ENCODE measurements around the gene GLCCI1. TPM values are rescaled to one million over a fixed set of nuclear protein-coding genes. Genes with fewer than 3 reads are reported as not detected.

The GLCCI1 gene
- total RNA-seq, 1 experiment from 2014 or later = 4.6 TPM

GRCh38 chr7:7966141-7966734, 2.4 kb upstream of the GLCCI1 start (continued):
- TF ChIP-seq CEBPB (IDR thresholded peaks at IDR 0.05; ENCODE audit: low read depth) = no peak
- TF ChIP-seq, protein P1, sequence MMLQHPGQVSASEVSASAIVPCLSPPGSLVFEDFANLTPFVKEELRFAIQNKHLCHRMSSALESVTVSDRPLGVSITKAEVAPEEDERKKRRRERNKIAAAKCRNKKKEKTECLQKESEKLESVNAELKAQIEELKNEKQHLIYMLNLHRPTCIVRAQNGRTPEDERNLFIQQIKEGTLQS (IDR thresholded peaks at IDR 0.05) = no peak

DNA sequence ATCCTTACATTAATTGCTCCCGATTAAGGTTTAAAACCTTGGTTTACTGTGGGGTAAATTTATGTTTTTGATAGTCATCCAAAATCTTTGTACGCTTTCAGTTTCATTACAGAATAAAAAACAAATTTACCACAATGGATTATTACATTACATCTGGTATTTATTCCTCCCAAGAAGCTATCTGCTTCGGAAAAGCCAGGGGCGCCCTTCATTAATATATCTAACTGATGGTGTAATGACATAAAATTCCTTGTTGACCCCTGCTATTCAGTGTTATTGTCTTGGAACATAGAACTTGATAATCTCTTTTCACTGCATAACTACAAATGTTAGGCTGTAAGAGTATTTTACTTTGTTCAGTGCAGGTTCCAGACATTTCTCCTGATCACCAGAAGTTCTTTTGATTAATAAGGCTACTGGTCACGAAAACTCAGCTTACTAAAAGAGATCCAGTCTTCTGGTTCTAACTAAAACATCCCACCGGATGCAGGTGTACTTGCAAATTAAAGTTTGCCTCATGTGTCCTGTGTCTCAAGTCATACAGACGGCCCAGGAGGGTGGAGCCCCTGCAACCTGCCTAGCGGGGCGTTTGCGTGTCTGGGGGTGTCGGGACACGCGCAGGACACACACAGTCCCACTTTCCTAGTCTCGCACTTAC, 581 bp upstream of the GLCCI1 start:
- Histone ChIP-seq H3K36me3 (ENCODE audit: control insufficient read depth in 1 of 2, insufficient read depth in 2 of 2, low read length in 2 of 2) (no peaks in the 10 kb centered on the region), H3K4me1 (ENCODE audit: control insufficient read depth in 1 of 2, insufficient read depth in 2 of 2, low read length in 2 of 2) (peaks cover 3 to 16% of the 10 kb centered on the region in 2 experiments; a peak in 3 of 4 replicates), H3K9me2 (ENCODE audit: insufficient read depth) (no peaks in the 10 kb centered on the region), H3K27ac (ENCODE audit: low read depth, low read length) (no peak overlapping the region), H2AFZ (ENCODE audit: low read depth, low read length, poor library complexity, severe bottlenecking) (peak overlapping the region; percentile 90), H3K27me3 (ENCODE audit: insufficient read depth, low read length) (no peaks in the 10 kb centered on the region), H3K79me2 (ENCODE audit: insufficient read depth, low read length) (no peaks in the 10 kb centered on the region; the same call in 1 of the 2 replicates), H3K9me3 (ENCODE audit: control insufficient read depth in 1 of 2, insufficient read depth in 1 of 2, low read depth in 1 of 2, low read length in 2 of 2) (no peaks in the 10 kb centered on the region), H3K4me2 (ENCODE audit: low read length) (peak overlapping the region; percentile 90), H3K4me3 (replicated peaks in 1 of 2; ENCODE audit: low read depth in 1 of 2, low read length in 2 of 2) (peak overlapping the region; percentile 57 to 69), H4K20me1 (ENCODE audit: insufficient read depth) (no peaks in the 10 kb centered on the region), H3K9ac (ENCODE audit: low read length) (peak overlapping the region; percentile 26; the same call in 1 of the 2 replicates)
- RAD21 ChIA-PET (ENCODE audit: low non-redundant PET in 1 of 2, low total read pairs in 2 of 2, uncharacterized antibody in 2 of 2, unreplicated experiment in 2 of 2) = no interaction called here
- no TSS peak for BruUV-seq (replicated peaks)
- CTCF ChIA-PET = no interaction called here
- POLR2A ChIA-PET = interaction anchor here (1.4 kb wide), 1 partner anchor 12 kb away, joined by 3 read pairs; no protein-coding TSS in a partner anchor
- ATAC-seq (no peak), DNase-seq (ENCODE audit: low read depth, low spot score) (no peak)
- intact Hi-C loops (cut with micrococcal nuclease) = loop anchor here (2.0 kb wide), 1 partner anchor 29 kb away; no protein-coding TSS in a partner anchor
- TF ChIP-seq YY1 (IDR thresholded peaks at IDR 0.05; ENCODE audit: extremely low read depth, insufficient replicate concordance, low read depth, low read length) (no peak), EZH2phosphoT487 (IDR thresholded peaks at IDR 0.05; ENCODE audit: borderline replicate concordance) (no peak), EZH2 (IDR thresholded peaks at IDR 0.05) (no peak), EGR1 (IDR thresholded peaks at IDR 0.05; ENCODE audit: low read depth) (no peak), SRF (IDR thresholded peaks at IDR 0.05; ENCODE audit: low read depth) (no peak), SIN3A (IDR thresholded peaks at IDR 0.05; ENCODE audit: low read depth) (peak; percentile 45), CBX3 (IDR thresholded peaks at IDR 0.05; ENCODE audit: low read depth) (0 out of 2 replicates have a peak, but pooled peaks have one; percentile 3), ELF1 (IDR thresholded peaks at IDR 0.05; ENCODE audit: borderline replicate concordance, low read depth) (no peak), RAD21 (IDR thresholded peaks at IDR 0.05; ENCODE audit: low read depth) (no peak)
- TF ChIP-seq, protein P1 (IDR thresholded peaks at IDR 0.05) = no peak
- TF ChIP-seq, protein P2, sequence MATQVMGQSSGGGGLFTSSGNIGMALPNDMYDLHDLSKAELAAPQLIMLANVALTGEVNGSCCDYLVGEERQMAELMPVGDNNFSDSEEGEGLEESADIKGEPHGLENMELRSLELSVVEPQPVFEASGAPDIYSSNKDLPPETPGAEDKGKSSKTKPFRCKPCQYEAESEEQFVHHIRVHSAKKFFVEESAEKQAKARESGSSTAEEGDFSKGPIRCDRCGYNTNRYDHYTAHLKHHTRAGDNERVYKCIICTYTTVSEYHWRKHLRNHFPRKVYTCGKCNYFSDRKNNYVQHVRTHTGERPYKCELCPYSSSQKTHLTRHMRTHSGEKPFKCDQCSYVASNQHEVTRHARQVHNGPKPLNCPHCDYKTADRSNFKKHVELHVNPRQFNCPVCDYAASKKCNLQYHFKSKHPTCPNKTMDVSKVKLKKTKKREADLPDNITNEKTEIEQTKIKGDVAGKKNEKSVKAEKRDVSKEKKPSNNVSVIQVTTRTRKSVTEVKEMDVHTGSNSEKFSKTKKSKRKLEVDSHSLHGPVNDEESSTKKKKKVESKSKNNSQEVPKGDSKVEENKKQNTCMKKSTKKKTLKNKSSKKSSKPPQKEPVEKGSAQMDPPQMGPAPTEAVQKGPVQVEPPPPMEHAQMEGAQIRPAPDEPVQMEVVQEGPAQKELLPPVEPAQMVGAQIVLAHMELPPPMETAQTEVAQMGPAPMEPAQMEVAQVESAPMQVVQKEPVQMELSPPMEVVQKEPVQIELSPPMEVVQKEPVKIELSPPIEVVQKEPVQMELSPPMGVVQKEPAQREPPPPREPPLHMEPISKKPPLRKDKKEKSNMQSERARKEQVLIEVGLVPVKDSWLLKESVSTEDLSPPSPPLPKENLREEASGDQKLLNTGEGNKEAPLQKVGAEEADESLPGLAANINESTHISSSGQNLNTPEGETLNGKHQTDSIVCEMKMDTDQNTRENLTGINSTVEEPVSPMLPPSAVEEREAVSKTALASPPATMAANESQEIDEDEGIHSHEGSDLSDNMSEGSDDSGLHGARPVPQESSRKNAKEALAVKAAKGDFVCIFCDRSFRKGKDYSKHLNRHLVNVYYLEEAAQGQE (IDR thresholded peaks at IDR 0.05; ENCODE audit: low read depth) = no peak

Data from HCT116 (cell line).